ENCODE measurements around the gene ZNF618.

Gene ZNF618

DNA sequence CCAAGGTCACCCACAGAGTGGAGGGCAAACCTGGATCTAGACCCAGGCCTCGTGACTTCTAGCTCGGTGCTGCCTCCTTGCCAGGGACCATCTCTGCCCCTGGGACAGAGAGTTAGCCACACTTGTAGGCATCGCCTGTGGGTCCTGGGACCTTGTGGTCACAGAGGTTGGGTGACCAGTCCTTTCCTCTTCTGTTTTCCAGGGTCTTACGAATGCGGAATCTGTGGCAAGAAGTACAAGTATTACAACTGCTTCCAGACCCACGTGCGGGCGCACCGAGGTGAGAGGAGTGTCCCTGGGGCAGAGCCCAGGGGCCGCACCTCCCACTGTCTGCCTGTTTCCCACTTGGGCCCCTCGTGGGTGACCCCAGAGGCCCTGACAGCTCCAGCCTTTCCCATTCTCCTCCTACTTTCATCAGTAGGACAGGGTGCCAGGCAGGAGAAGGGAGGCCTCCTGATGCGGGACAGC, 125.7 kb downstream of the ZNF618 start:
- Histone ChIP-seq H3K4me1 (ENCODE audit: control insufficient read depth, insufficient read depth, low read length) (no peaks in the 10 kb centered on the region), H3K4me3 (ENCODE audit: low read depth, low read length) (no peak overlapping the region), H3K9me3 (ENCODE audit: control insufficient read depth, insufficient read depth, low read length) (no peaks in the 10 kb centered on the region), H3K27me3 (ENCODE audit: control insufficient read depth, insufficient read depth, low read length) (no peaks in the 10 kb centered on the region), H3K9ac (ENCODE audit: low read depth, low read length) (no peak overlapping the region), H3K36me3 (ENCODE audit: control insufficient read depth, insufficient read depth, low read length) (peaks cover under 1% of the 10 kb centered on the region)

DNA sequence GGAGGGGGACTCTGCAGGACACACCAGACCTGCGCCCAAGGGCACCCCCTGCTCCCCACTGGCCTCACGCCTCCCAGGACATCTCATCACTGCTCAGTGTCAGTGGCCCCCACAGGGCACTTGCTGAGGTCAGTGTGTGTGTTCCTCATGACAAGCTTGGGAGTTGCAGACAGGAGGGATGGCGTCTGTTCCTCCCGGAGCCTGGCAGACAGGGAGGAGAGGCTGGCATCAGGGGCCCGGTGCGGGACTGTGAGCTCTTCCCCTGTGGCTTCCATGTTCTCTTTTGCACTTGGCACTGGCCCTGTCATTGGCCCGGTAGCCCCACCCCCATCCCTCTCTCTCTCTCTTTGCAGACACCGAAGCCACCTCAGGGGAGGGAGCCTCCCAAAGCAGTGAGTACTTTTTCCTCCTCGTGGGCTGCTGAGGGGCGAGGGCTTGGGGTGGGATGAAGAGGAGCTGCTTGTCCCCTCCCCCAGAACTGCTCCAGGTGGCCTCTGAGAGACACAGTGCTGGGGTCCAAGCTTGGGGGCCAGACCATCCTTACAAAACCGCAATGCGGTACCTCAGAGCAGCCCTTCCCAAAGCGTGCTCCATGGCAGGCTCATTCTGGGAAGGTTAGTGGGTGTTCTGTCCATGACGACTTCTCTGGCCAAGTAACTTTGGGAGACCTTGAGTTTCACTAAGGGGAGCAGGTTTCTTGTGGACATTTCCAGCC, 126.3 kb downstream of the ZNF618 start:
- Histone ChIP-seq H3K4me3 (ENCODE audit: low read depth, low read length) (no peak overlapping the region), H3K36me3 (ENCODE audit: control insufficient read depth, insufficient read depth, low read length) (peaks cover 3% of the 10 kb centered on the region), H3K4me1 (ENCODE audit: control insufficient read depth, insufficient read depth, low read length) (no peaks in the 10 kb centered on the region), H3K9ac (ENCODE audit: low read depth, low read length) (no peak overlapping the region), H3K27me3 (ENCODE audit: control insufficient read depth, insufficient read depth, low read length) (no peaks in the 10 kb centered on the region), H3K9me3 (ENCODE audit: control insufficient read depth, insufficient read depth, low read length) (no peaks in the 10 kb centered on the region)

DNA sequence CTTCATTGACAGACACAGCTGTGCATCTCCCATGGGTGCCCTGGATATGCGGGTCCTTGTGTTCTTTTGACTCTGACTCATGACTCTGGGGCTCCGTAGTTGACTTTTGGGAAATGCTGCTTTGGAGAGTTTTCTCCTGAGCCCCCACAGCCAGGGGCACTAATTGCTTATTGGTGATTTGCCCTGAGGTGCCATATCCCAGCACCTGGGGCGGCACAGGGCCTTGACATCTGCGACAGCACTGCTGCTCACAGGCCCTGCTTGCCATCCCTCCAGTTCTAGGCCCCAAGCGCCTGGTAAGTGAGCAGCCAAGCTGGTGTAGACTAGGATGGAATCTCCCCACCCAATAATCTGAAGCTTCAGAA, 126.9 kb downstream of the ZNF618 start:
- Histone ChIP-seq H3K4me1 (ENCODE audit: control insufficient read depth, insufficient read depth, low read length) (no peaks in the 10 kb centered on the region), H3K4me3 (ENCODE audit: low read depth, low read length) (no peak overlapping the region), H3K36me3 (ENCODE audit: control insufficient read depth, insufficient read depth, low read length) (peaks cover 3% of the 10 kb centered on the region)

DNA sequence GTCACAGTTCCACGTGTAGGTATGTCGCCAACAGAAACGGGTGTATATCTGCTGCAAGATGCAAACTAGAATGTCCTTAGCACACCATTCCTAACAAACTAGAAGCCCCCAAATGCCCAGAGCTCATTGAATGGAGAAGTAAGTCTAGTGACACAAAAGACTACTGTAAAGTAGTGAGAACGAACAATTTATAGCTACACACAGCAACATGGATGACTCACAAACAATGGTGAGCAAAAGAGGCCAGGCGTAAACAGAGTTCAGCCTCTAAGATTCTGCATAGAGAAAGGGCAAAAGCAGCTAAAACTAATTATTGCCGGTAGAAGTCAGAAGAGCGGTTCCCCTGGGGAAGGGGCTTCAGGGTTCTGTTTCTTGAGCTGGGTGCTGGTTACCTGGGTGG, 127.2 kb downstream of the ZNF618 start:
- no peak overlapping the region for H3K9ac ChIP-seq (ENCODE audit: low read depth, low read length)

More for the DNA sequence above, 126.9 kb downstream of the ZNF618 start:
- no peaks in the 10 kb centered on the region for H3K27me3 ChIP-seq (ENCODE audit: control insufficient read depth, insufficient read depth, low read length)
- no peak overlapping the region for H3K9ac ChIP-seq (ENCODE audit: low read depth, low read length)
- no peaks in the 10 kb centered on the region for H3K9me3 ChIP-seq (ENCODE audit: control insufficient read depth, insufficient read depth, low read length)

GRCh38 chr9:114003758-114004157, 127.6 kb downstream of the ZNF618 start:
- Histone ChIP-seq H3K9me3 (ENCODE audit: control insufficient read depth, insufficient read depth, low read length) (no peaks in the 10 kb centered on the region), H3K27me3 (ENCODE audit: control insufficient read depth, insufficient read depth, low read length) (no peaks in the 10 kb centered on the region), H3K4me1 (ENCODE audit: control insufficient read depth, insufficient read depth, low read length) (no peaks in the 10 kb centered on the region), H3K9ac (ENCODE audit: low read depth, low read length) (no peak overlapping the region), H3K36me3 (ENCODE audit: control insufficient read depth, insufficient read depth, low read length) (peaks cover 3% of the 10 kb centered on the region), H3K4me3 (ENCODE audit: low read depth, low read length) (no peak overlapping the region)

More for the DNA sequence above, 127.2 kb downstream of the ZNF618 start:
- H3K27me3 ChIP-seq (ENCODE audit: control insufficient read depth, insufficient read depth, low read length), result no peaks in the 10 kb centered on the region
- no peak overlapping the region for H3K4me3 ChIP-seq (ENCODE audit: low read depth, low read length)
- H3K36me3 ChIP-seq (ENCODE audit: control insufficient read depth, insufficient read depth, low read length), result peaks cover 3% of the 10 kb centered on the region
- no peaks in the 10 kb centered on the region for H3K4me1 ChIP-seq (ENCODE audit: control insufficient read depth, insufficient read depth, low read length)
- H3K9me3 ChIP-seq (ENCODE audit: control insufficient read depth, insufficient read depth, low read length), result no peaks in the 10 kb centered on the region

DNA sequence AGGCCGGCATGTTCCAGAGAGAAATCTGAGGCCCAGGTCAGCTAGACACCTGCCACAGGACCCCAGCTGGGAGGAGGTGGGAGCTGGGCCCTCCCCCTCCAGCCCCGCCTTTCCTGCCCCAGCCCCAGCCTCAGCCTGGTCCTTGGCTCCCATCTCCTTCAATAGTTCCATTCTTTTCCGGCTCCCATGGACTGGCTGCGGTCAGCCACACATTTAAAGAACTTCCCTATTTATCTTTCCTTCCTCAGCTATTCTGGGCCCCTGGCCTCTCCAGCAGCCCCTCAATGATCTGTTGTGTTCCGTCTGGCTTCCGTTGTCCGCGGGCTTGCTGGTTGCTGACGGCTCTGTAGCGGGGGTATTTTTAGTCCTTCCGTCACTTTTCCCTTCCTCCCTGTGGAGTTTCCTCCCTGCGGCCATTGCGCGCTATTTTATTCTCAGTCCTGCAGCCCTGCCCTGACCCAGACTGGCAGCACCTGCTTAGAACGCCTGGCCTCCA, 128.2 kb downstream of the ZNF618 start:
- no peaks in the 10 kb centered on the region for H3K4me1 ChIP-seq (ENCODE audit: control insufficient read depth, insufficient read depth, low read length)
- H3K9me3 ChIP-seq (ENCODE audit: control insufficient read depth, insufficient read depth, low read length), result no peaks in the 10 kb centered on the region
- no peak overlapping the region for H3K4me3 ChIP-seq (ENCODE audit: low read depth, low read length)
- no peak overlapping the region for H3K9ac ChIP-seq (ENCODE audit: low read depth, low read length)
- no peaks in the 10 kb centered on the region for H3K27me3 ChIP-seq (ENCODE audit: control insufficient read depth, insufficient read depth, low read length)
- H3K36me3 ChIP-seq (ENCODE audit: control insufficient read depth, insufficient read depth, low read length), result peaks cover 3% of the 10 kb centered on the region

DNA sequence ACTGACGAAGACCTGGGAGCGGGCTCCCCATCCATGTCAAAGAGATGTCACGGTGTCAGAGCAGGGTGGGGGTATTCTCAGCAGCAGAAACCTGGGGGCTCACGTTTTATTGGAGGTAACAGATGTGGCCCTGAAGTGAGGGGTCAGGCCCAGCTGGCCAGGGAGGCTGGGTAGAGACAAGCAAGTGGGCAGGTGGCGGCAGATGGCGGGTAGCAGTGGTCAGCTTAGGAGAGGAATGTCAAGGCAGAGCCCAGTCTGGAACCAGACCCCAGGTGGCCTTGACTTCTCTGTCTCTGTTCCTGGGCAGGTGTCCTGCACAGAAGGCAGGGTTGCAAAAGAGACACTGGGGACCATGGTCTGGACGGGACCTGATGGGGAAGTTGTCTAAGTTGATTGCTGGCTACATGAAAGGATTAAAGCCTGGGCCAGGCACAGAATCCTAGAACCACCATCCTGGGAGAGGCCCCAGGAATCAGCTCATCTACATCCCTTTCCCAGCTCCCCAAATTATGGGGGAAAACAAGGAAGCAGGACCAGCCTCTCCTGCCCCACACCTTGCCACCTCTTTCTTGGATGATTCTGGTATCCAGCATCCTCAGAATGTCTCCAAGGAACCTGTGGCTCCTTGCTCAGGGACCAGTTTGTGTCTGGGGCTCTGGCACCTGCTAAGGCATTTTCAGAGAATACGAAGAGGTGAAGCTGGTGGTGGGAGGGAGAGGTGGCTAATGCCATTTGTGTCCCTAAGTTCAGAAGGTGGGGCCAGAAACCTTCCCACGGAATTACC, 129.5 kb downstream of the ZNF618 start:
- Histone ChIP-seq H3K9ac (ENCODE audit: low read depth, low read length) (no peak overlapping the region), H3K4me3 (ENCODE audit: low read depth, low read length) (no peak overlapping the region), H3K27me3 (ENCODE audit: control insufficient read depth, insufficient read depth, low read length) (no peaks in the 10 kb centered on the region), H3K4me1 (ENCODE audit: control insufficient read depth, insufficient read depth, low read length) (no peaks in the 10 kb centered on the region), H3K9me3 (ENCODE audit: control insufficient read depth, insufficient read depth, low read length) (no peaks in the 10 kb centered on the region), H3K36me3 (ENCODE audit: control insufficient read depth, insufficient read depth, low read length) (peaks cover 3% of the 10 kb centered on the region)

DNA sequence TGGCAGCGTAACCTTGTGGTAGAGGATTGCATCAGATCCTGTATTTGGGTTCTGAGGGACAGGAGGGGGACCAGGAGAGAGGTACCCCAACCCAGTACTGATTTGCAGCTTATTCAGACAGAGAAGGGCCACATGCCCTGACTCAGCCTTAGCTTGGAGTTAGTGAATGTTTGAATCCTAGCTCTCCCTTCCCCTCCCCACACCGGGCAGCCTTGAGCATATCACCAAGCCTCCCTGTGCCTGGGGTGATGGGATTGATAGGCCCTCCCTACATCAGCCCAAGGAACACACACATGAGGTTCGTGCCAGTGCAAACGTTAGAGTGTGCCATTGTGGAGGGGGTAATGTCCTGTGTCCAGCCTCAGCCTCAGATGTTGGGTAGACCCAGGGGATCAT, 130.0 kb downstream of the ZNF618 start:
- Histone ChIP-seq H3K4me1 (ENCODE audit: control insufficient read depth, insufficient read depth, low read length) (no peaks in the 10 kb centered on the region), H3K4me3 (ENCODE audit: low read depth, low read length) (no peak overlapping the region), H3K9ac (ENCODE audit: low read depth, low read length) (no peak overlapping the region), H3K27me3 (ENCODE audit: control insufficient read depth, insufficient read depth, low read length) (no peaks in the 10 kb centered on the region), H3K36me3 (ENCODE audit: control insufficient read depth, insufficient read depth, low read length) (peaks cover 3% of the 10 kb centered on the region), H3K9me3 (ENCODE audit: control insufficient read depth, insufficient read depth, low read length) (no peaks in the 10 kb centered on the region)

DNA sequence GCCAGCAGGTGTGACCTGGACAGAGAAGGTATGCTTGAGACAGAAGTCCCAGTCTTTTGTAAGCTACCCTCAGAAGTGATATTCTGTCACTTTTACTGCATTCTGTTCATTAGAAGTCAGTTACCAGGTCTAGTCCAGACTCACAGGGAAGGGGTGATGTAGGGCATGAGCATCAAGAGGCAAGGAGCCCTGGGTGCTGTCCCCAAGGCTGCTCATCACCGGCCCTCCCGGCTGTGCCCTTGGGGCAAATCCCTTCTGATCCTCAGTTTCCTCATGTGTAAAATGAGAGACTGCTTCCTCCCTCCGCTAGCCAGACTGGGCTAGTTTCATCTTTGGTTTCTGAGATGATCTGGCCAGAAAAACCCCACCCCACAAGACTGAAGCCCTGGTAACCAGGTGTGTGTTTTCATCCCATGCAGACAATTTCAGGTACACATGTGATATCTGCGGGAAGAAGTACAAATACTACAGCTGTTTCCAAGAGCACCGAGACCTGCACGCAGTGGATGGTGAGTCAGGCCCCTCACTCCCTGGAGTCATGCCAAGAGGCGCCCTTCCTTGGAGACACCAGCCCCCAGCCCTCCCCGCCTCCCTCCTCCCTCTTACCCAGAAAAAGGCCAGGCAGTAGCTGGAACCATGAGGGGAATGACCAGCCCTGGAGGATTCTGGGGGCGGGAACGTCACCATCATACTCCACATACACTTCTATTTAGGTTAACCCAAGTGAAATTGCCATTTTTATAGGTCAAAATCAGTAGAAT, 131.0 kb downstream of the ZNF618 start:
- no peak overlapping the region for H3K9ac ChIP-seq (ENCODE audit: low read depth, low read length)
- no peaks in the 10 kb centered on the region for H3K27me3 ChIP-seq (ENCODE audit: control insufficient read depth, insufficient read depth, low read length)
- no peaks in the 10 kb centered on the region for H3K9me3 ChIP-seq (ENCODE audit: control insufficient read depth, insufficient read depth, low read length)
- no peak overlapping the region for H3K4me3 ChIP-seq (ENCODE audit: low read depth, low read length)
- H3K36me3 ChIP-seq (ENCODE audit: control insufficient read depth, insufficient read depth, low read length), result peaks cover 3% of the 10 kb centered on the region
- peaks cover 3% of the 10 kb centered on the region for H3K4me1 ChIP-seq (ENCODE audit: control insufficient read depth, insufficient read depth, low read length)

DNA sequence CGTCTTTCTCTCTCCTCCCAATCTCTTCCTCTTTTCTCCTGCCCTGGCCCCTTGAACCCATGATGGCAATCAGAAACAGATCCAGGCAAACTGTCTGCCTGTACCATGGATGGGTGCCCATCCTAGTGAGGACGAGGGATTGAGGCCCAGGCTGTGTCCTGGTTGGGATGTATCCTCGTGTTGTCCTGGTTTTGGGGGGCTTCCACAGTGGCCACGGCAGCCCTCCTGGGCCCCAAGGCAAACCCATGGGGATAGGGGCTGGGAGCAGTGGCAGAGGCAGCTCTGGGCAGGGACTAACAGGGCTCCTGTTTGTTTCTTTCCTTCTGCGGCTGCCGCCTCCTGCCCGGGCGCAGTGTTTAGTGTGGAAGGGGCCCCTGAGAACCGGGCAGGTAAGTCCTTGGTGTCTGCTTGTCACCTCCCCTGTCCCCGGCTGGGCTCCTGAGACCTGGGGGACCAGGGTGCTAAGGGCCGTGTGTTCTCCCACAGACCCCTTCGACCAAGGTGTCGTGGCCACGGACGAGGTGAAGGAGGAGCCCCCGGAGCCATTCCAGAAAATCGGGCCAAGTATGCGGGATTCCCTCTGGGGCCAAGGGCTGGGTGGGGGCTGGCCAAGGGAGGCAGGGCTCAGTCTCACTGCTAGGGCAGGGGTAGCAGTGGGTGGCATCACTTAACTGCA, 132.0 kb downstream of the ZNF618 start:
- peaks cover 3% of the 10 kb centered on the region for H3K36me3 ChIP-seq (ENCODE audit: control insufficient read depth, insufficient read depth, low read length)
- H3K4me3 ChIP-seq (ENCODE audit: low read depth, low read length), result no peak overlapping the region
- no peaks in the 10 kb centered on the region for H3K27me3 ChIP-seq (ENCODE audit: control insufficient read depth, insufficient read depth, low read length)
- H3K9me3 ChIP-seq (ENCODE audit: control insufficient read depth, insufficient read depth, low read length), result no peaks in the 10 kb centered on the region
- no peak overlapping the region for H3K9ac ChIP-seq (ENCODE audit: low read depth, low read length)
- H3K4me1 ChIP-seq (ENCODE audit: control insufficient read depth, insufficient read depth, low read length), result peaks cover 3% of the 10 kb centered on the region
